GM12878 (cell line): ENCODE measurements around the gene ARHGEF7. TPM values are rescaled to one million over a fixed set of nuclear protein-coding genes. Genes with fewer than 3 reads are reported as not detected.
A peak's percentile ranks its signal among the peaks of the same experiment; 100 is the strongest.

Experiments used
- ATAC-seq: fragments of 200-7000 bp; cut with Tn5 transposase; 3 replicates; pipeline ENCODE4 v1.9.1; 2020; ENCODE audit warnings: mild to moderate bottlenecking, moderate library complexity
- Bru-seq: library from RNA; stranded (reverse); fragments of 400-500 nt; gene quantifications from one replicate; lab custom pipeline; 2021; lab: Mats Ljungman, UMichigan
- BruChase-seq, 2 experiments: library from RNA; stranded (reverse); fragments of 400-500 nt; gene quantifications; one replicate each; lab custom pipeline; 2021; lab: Mats Ljungman, UMichigan
- BruUV-seq: library from RNA; stranded (reverse); fragments of 400-500 nt; replicated peaks from 2 replicates; lab custom pipeline; 2021; lab: Mats Ljungman, UMichigan
- CTCF ChIA-PET: fragments of 300-600 bp; sonication (Branson Sonifier 250); formaldehyde crosslinking; extraction: SDS; loops from one replicate; lab custom pipeline; 2021; ENCODE audit warnings: inconsistent platforms; lab: Yijun Ruan, JAX
- POLR2A ChIA-PET: fragments of 350-600 bp; formaldehyde crosslinking; extraction: SDS; loops from one replicate; lab custom pipeline; 2021; ENCODE audit warnings: inconsistent platforms; lab: Charles Lee
- RAD21 ChIA-PET: fragments of 300-600 bp; sonication (Branson Sonifier 250); formaldehyde crosslinking; loops from one replicate; lab custom pipeline; 2023; ENCODE audit warnings: antibody characterized with exemption; ENCODE audit not compliant: unreplicated experiment; lab: Charles Lee
- SMC1A ChIA-PET: fragments of 300-600 bp; sonication (Branson Sonifier 250); formaldehyde crosslinking; loops from one replicate; lab custom pipeline; 2023; ENCODE audit not compliant: unreplicated experiment, uncharacterized antibody; lab: Charles Lee
- DNase-seq: peaks from one replicate; pipeline ENCODE4 v3.0.0-alpha.2; 2011; ENCODE audit warnings: low read depth, low spot score
- FAIRE-seq: peaks from 3 replicates; lab custom pipeline; 2011; peaks lifted over from hg19 to GRCh38; lab: Jason Lieb, UNC
- H2AFZ ChIP-seq: 2 replicates; pipeline ENCODE4 v1.6.0; 2011; ENCODE audit warnings: low read depth, low read length, control low read depth; ENCODE audit not compliant: control insufficient read depth
- H3K27ac ChIP-seq: 2 replicates; pipeline ENCODE4 v1.5.1; 2011; ENCODE audit warnings: control low read depth; ENCODE audit not compliant: control insufficient read depth, insufficient read depth
- H3K27me3 ChIP-seq, 2 experiments: replicated peaks in 1 of 2; 2 replicates each; pipeline versions ENCODE4 v1.6.0 to v1.6.1; 2011; ENCODE audit warnings: low read length in 1 of 2; ENCODE audit not compliant: control insufficient read depth in 2 of 2, insufficient read depth in 2 of 2
- H3K36me3 ChIP-seq, 2 experiments: 2 replicates each; pipeline ENCODE4 v1.5.1; 2011; ENCODE audit warnings: low read length in 1 of 2; ENCODE audit not compliant: control insufficient read depth in 2 of 2, insufficient read depth in 2 of 2
- H3K4me1 ChIP-seq: 2 replicates; pipeline ENCODE4 v1.6.1; 2011; ENCODE audit warnings: mild to moderate bottlenecking, low read length, moderate library complexity, mixed read lengths; ENCODE audit not compliant: control insufficient read depth, insufficient read depth
- H3K4me2 ChIP-seq: 2 replicates; pipeline ENCODE4 v1.6.0; 2011; ENCODE audit warnings: control low read depth; ENCODE audit not compliant: control insufficient read depth, insufficient read depth
- H3K4me3 ChIP-seq: fragments of 200-600 bp; sonication (generic); 2 replicates; pipeline ENCODE4 v1.5.1; 2016
- H3K79me2 ChIP-seq: 2 replicates; pipeline ENCODE4 v1.6.0; 2011; ENCODE audit warnings: low read length; ENCODE audit not compliant: control insufficient read depth, insufficient read depth
- H3K9ac ChIP-seq: 2 replicates; pipeline ENCODE4 v1.8.0; 2011; ENCODE audit warnings: low read length, control low read depth, mixed read lengths; ENCODE audit not compliant: control insufficient read depth, insufficient read depth
- H3K9me3 ChIP-seq: replicated peaks from 3 replicates; pipeline ENCODE4 v1.5.1; 2011; ENCODE audit warnings: mild to moderate bottlenecking, low read length; ENCODE audit not compliant: control insufficient read depth, insufficient read depth
- H4K20me1 ChIP-seq: 2 replicates; pipeline ENCODE4 v1.6.0; 2011; ENCODE audit not compliant: control insufficient read depth, insufficient read depth
- BMI1 ChIP-seq: fragments of 450-650 bp; IDR thresholded peaks from 2 replicates; pipeline ENCODE4 v1.6.1; 2016; ENCODE audit warnings: mild to moderate bottlenecking, moderate library complexity, borderline replicate concordance
- JUND ChIP-seq: IDR thresholded peaks from 2 replicates; pipeline ENCODE4 v1.6.1; 2012; ENCODE audit warnings: low read depth, mild to moderate bottlenecking, low read length, improper control_type of control experiment, moderate library complexity
- SREBF2 ChIP-seq: IDR thresholded peaks from 2 replicates; pipeline ENCODE4 v1.6.1; 2012; ENCODE audit warnings: mild to moderate bottlenecking, low read length
- TAF1 ChIP-seq: IDR thresholded peaks from 2 replicates; pipeline ENCODE4 v1.6.1; 2011; ENCODE audit warnings: mild to moderate bottlenecking, low read depth, low read length, borderline replicate concordance
- TCF7 ChIP-seq: IDR thresholded peaks from 2 replicates; pipeline ENCODE4 v1.6.1; 2014; ENCODE audit warnings: antibody characterized with exemption, borderline replicate concordance
- YBX1 ChIP-seq: fragments of 450-650 bp; IDR thresholded peaks from 2 replicates; pipeline ENCODE4 v1.6.1; 2016; ENCODE audit warnings: antibody characterized with exemption
- ZNF24 ChIP-seq: fragments of 450-650 bp; IDR thresholded peaks from 2 replicates; pipeline ENCODE4 v1.6.1; 2017; ENCODE audit warnings: antibody characterized with exemption, mild to moderate bottlenecking
- ZNF384 ChIP-seq: IDR thresholded peaks from 2 replicates; pipeline ENCODE4 v1.6.1; 2012; ENCODE audit warnings: low read depth, mild to moderate bottlenecking, low read length, improper control_type of control experiment, borderline replicate concordance
- WGBS: methylation state at CpG from one replicate; pipeline ENCODE4 v1.1.6; 2016; ENCODE audit warnings: low lambda C conversion rate; ENCODE audit not compliant: insufficient replicate concordance, insufficient coverage; ENCODE audit errors: missing lambda C conversion rate; 5-methylcytosine and 5-hydroxymethylcytosine counted together
- in situ Hi-C: fragments of 300-500 bp; cut with MboI; formaldehyde crosslinking; loops from 9 replicates; pipeline ENCODE4 v1.14.3; 2018; ENCODE audit warnings: mixed read lengths
- intact Hi-C: fragments of 100-400 bp; cut with micrococcal nuclease; formaldehyde crosslinking; loops from one replicate; pipeline ENCODE4 v1.14.2; 2022; ENCODE audit not compliant: unreplicated experiment
- long read RNA-seq, 2 experiments: library from polyadenylated mRNA; unstranded; transcript quantifications; one replicate each; pipeline ENCODE4 v2.0.0, GENCODE V29; 2019 to 2020
- polyA minus RNA-seq, 3 experiments: library from RNA; depleted of rRNA, polyadenylated mRNA; stranded (reverse); fragments of >200 nt; gene quantifications; 2 replicates each; pipeline ENCODE4 v1.2.3, GENCODE V29; 2011
- polyA plus RNA-seq, 11 experiments: library from polyadenylated mRNA; depleted of rRNA in 4 of 11; unstranded in 6 of 11; stranded (reverse) in 5 of 11; fragments of >200 nt; fragmentation: Nextera tagmentation in 4 of 11; fragmentation: Illumina TruSeq in 1 of 11; extraction: Ambion mirVana in 4 of 11; extraction: Trizol in 1 of 11; gene quantifications; 1 replicate in 1 of 11; 2 replicates in 10 of 11; pipeline versions ENCODE4 v1.2.1 to v1.2.3, GENCODE V29; 2011 to 2016; ENCODE audit warnings: inconsistent platforms in 2 of 11, missing spikeins in 2 of 11, low read depth in 1 of 11
- total RNA-seq, 4 experiments: library from RNA; depleted of rRNA in 3 of 4; stranded (reverse); fragments of >200 nt in 3 of 4; fragmentation: Illumina TruSeq in 1 of 4; extraction: Trizol in 1 of 4; gene quantifications; 2 replicates each; pipeline versions ENCODE4 v1.2.1 to v1.2.3, GENCODE V29; 2013 to 2021
- TF ChIP-seq, protein P1 (sequence below): IDR thresholded peaks from 2 replicates; pipeline ENCODE4 v1.6.1; 2012; ENCODE audit warnings: improper control_type of control experiment, low read depth, low read length; ENCODE audit not compliant: insufficient replicate concordance
- TF ChIP-seq, protein P2 (sequence below): IDR thresholded peaks from 2 replicates; pipeline ENCODE4 v1.6.1; 2012; ENCODE audit warnings: low read depth, low read length, improper control_type of control experiment

ARHGEF7 gene, protein sequence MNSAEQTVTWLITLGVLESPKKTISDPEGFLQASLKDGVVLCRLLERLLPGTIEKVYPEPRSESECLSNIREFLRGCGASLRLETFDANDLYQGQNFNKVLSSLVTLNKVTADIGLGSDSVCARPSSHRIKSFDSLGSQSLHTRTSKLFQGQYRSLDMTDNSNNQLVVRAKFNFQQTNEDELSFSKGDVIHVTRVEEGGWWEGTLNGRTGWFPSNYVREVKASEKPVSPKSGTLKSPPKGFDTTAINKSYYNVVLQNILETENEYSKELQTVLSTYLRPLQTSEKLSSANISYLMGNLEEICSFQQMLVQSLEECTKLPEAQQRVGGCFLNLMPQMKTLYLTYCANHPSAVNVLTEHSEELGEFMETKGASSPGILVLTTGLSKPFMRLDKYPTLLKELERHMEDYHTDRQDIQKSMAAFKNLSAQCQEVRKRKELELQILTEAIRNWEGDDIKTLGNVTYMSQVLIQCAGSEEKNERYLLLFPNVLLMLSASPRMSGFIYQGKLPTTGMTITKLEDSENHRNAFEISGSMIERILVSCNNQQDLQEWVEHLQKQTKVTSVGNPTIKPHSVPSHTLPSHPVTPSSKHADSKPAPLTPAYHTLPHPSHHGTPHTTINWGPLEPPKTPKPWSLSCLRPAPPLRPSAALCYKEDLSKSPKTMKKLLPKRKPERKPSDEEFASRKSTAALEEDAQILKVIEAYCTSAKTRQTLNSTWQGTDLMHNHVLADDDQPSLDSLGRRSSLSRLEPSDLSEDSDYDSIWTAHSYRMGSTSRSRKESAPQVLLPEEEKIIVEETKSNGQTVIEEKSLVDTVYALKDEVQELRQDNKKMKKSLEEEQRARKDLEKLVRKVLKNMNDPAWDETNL
- 377 and 388 TPM in 2 replicates for total RNA-seq (2013; cell fraction: nucleolus; rRNA removed)
- total RNA-seq (2014; rRNA removed) (31.4 and 34.0 TPM in 2 replicates), total RNA-seq (2014; rRNA removed; fragmentation: Illumina TruSeq; extraction: Trizol) (31.8 and 36.0 TPM in 2 replicates), total RNA-seq (2021) (65.5 and 67.1 TPM in 2 replicates), polyA plus RNA-seq (2011; rRNA removed) (35.8 and 48.2 TPM in 2 replicates), polyA plus RNA-seq (2014; fragmentation: Illumina TruSeq; extraction: Trizol) (36.2 and 45.5 TPM in 2 replicates), polyA plus RNA-seq (2014; fragmentation: Nextera tagmentation; extraction: Ambion mirVana) (1 to 10 TPM; 4.7 to 7.2 TPM), polyA plus RNA-seq (2014; rRNA removed) (36.8 and 40.2 TPM in 2 replicates), polyA plus RNA-seq (2016; fragmentation: Nextera tagmentation; extraction: Ambion mirVana) (10 to 100 TPM; 36.4 to 39.0 TPM), polyA minus RNA-seq (2011; rRNA and poly(A)+ RNA removed) (78.9 TPM in 2 replicates), Bru-seq, nascent RNA (percentile 94 among the genes with signal in this experiment), BruChase-seq, experiment 1, labeled RNA remaining after a 6-hour chase (percentile 89 among the genes with signal in this experiment), BruChase-seq, experiment 2, labeled RNA remaining after a 2-hour chase (percentile 90 among the genes with signal in this experiment)
- 31.3 TPM for polyA plus RNA-seq (2011; ENCODE audit: low read depth)
- polyA plus RNA-seq (2011; cell fraction: cytosol; rRNA removed): 29.9 and 38.0 TPM in 2 replicates
- 207 and 232 TPM in 2 replicates for polyA plus RNA-seq (2011; cell fraction: nucleus; rRNA removed)
- 41.1 and 58.4 TPM in 2 replicates for polyA plus RNA-seq (2012)
- polyA minus RNA-seq (2011; cell fraction: cytosol; rRNA and poly(A)+ RNA removed): 19.1 and 20.3 TPM in 2 replicates
- 141 and 199 TPM in 2 replicates for polyA minus RNA-seq (2011; cell fraction: nucleus; rRNA and poly(A)+ RNA removed)
- long read RNA-seq, experiment 1, full-length matches to known transcripts: 1 of 17 reads
- long read RNA-seq, experiment 1, partial matches to known transcripts: 6 of 17 reads
- long read RNA-seq, experiment 1, other reads (novel, unspliced or antisense): 10 of 17 reads
- long read RNA-seq, experiment 2, partial matches to known transcripts: 16 of 47 reads
- long read RNA-seq, experiment 2, other reads (novel, unspliced or antisense): 31 of 47 reads

DNA sequence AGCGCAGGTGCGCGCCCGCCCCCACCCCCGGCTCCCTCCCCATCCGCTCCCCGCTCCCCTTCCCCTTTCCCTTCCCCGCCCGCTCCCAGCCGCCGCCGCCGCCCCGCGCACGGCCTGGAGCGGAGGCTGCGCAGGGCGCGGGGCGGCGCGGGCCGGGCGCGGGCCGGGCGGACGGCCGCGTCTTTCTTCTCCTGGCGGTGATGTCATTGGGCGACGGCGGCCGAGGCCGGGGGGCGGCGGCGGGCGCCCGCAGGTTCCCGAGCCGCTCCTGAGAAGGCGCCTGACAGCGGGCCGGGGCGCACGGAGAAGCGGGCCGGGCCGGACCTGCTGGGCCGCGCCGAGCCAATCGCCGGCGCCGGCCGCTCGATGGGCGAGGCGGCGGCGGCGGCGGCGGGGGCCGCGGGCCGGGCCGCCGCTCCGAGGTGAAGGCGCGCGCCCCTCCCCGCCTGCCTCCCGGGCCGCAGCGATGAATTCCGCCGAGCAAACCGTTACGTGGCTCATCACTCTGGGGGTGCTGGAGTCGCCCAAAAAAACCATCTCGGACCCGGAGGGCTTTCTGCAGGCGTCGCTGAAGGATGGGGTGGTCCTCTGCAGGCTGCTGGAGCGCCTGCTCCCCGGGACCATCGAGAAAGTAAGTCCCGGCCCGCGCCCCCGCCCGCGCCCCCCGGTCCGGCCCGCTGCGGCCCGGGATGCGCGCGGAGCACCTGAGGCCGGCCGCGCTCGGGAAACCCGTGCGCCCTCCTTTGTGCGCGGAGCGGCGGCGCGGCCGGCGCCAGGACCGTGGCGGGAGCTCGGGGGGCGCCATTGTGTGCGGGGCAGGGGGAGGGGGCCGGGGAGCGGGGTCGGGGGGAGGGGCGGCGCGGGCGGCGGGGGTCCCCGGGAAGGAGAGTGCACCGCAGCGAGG is at the start of gene ARHGEF7:
Gene ARHGEF7, plus strand, starts transcription at position 250 of the 904 bp plus-strand sequence. Its CDS starts 217 bp downstream, at position 467.
- DNase-seq (no peak), ATAC-seq (peak; percentile 60), FAIRE-seq (no peak)
- Histone ChIP-seq H3K4me3 (peak within 1 kb of the TSS; percentile 77; the same call in 1 of the 2 replicates), H3K4me1 (no peaks in the 10 kb centered on the region; the same call in 1 of the 2 replicates), H3K4me2 (peak within 1 kb of the TSS; percentile 81), H2AFZ (peak within 1 kb of the TSS; percentile 63; the same call in 1 of the 2 replicates), H3K79me2 (no peaks in the 10 kb centered on the region), H3K9ac (no peak within 1 kb of the TSS), H3K27me3 (peaks cover 13 to 37% of the 10 kb centered on the region in 2 experiments), H3K9me3 (no peaks in the 10 kb centered on the region), H3K27ac (no peak within 1 kb of the TSS), H3K36me3 (no peaks in the 10 kb centered on the region), H4K20me1 (no peaks in the 10 kb centered on the region)
- SMC1A ChIA-PET: no interaction called here
- in situ Hi-C loops: no loop called here
- POLR2A ChIA-PET: no interaction called here
- BruUV-seq: no TSS peak
- intact Hi-C loops: no loop called here
- 3% methylated on average over 20 of the region's 137 CpGs for WGBS
- CTCF ChIA-PET: interaction anchor here (0.7 kb wide), 1 partner anchor 217 kb away, joined by 3 read pairs; no protein-coding TSS in a partner anchor
- RAD21 ChIA-PET: no interaction called here
- TF ChIP-seq TAF1: no peak
- no peak for TF ChIP-seq ZNF24
- no peak for TF ChIP-seq YBX1
- no peak for TF ChIP-seq SREBF2
- no peak for TF ChIP-seq JUND
- no peak for TF ChIP-seq TCF7
- TF ChIP-seq, protein P1, sequence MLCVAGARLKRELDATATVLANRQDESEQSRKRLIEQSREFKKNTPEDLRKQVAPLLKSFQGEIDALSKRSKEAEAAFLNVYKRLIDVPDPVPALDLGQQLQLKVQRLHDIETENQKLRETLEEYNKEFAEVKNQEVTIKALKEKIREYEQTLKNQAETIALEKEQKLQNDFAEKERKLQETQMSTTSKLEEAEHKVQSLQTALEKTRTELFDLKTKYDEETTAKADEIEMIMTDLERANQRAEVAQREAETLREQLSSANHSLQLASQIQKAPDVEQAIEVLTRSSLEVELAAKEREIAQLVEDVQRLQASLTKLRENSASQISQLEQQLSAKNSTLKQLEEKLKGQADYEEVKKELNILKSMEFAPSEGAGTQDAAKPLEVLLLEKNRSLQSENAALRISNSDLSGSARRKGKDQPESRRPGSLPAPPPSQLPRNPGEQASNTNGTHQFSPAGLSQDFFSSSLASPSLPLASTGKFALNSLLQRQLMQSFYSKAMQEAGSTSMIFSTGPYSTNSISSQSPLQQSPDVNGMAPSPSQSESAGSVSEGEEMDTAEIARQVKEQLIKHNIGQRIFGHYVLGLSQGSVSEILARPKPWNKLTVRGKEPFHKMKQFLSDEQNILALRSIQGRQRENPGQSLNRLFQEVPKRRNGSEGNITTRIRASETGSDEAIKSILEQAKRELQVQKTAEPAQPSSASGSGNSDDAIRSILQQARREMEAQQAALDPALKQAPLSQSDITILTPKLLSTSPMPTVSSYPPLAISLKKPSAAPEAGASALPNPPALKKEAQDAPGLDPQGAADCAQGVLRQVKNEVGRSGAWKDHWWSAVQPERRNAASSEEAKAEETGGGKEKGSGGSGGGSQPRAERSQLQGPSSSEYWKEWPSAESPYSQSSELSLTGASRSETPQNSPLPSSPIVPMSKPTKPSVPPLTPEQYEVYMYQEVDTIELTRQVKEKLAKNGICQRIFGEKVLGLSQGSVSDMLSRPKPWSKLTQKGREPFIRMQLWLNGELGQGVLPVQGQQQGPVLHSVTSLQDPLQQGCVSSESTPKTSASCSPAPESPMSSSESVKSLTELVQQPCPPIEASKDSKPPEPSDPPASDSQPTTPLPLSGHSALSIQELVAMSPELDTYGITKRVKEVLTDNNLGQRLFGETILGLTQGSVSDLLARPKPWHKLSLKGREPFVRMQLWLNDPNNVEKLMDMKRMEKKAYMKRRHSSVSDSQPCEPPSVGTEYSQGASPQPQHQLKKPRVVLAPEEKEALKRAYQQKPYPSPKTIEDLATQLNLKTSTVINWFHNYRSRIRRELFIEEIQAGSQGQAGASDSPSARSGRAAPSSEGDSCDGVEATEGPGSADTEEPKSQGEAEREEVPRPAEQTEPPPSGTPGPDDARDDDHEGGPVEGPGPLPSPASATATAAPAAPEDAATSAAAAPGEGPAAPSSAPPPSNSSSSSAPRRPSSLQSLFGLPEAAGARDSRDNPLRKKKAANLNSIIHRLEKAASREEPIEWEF: no peak
- TF ChIP-seq BMI1: no peak
- TF ChIP-seq, protein P2, sequence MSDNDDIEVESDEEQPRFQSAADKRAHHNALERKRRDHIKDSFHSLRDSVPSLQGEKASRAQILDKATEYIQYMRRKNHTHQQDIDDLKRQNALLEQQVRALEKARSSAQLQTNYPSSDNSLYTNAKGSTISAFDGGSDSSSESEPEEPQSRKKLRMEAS: no peak
- no peak for TF ChIP-seq ZNF384
